MM.1S (cell line): ENCODE results near the gene PLXNA2.

Experiments
- CTCF ChIP-seq: fragments of 300-600 bp; sonication (generic); IDR thresholded peaks from 2 replicates; pipeline ENCODE4 v1.5.1; 2016; ENCODE audit warnings: antibody characterized with exemption, low read length, mixed read lengths
- EZH2 ChIP-seq: fragments of 300-600 bp; sonication (generic); optimal IDR thresholded peaks from 2 replicates; pipeline ENCODE3; 2017; ENCODE audit warnings: low read depth, mild to moderate bottlenecking, antibody characterized with exemption, low read length, mixed read lengths

- TF ChIP-seq CTCF (no peak), EZH2 (no peak)
Measured at GRCh38 chr1:208013210-208013609, 231.0 kb downstream of the PLXNA2 start.
